Activated CD8-positive, alpha-beta memory T cell treated with anti-CD3 and anti-CD28 coated beads, Interleukin-2, amount 10 ng/mL, durations not matched to agents 7 days and 5 days (primary cell): ENCODE data around the gene EFNA5. TPM values are rescaled to one million over a fixed set of nuclear protein-coding genes. Genes with fewer than 3 reads are reported as not detected.

Experiments
- ATAC-seq: fragments of 150-1000 bp; cut with Tn5 transposase; one replicate; pipeline ENCODE4 v1.10.0; 2021; ENCODE audit warnings: moderate library complexity
- CTCF ChIA-PET: fragments of 350-600 bp; sonication (Branson Sonifier 250); formaldehyde crosslinking; loops from one replicate; lab custom pipeline; 2021; ENCODE audit warnings: antibody characterized with exemption; lab: Charles Lee
- DNase-seq: peaks from one replicate; pipeline ENCODE4 v3.0.0-alpha.2; 2020
- H3K27ac Mint-ChIP-seq: one replicate; pipeline ENCODE4 v1.8.0; 2021; ENCODE audit warnings: mild to moderate bottlenecking, mixed read lengths
- H3K27me3 Mint-ChIP-seq: one replicate; pipeline ENCODE4 v1.8.0; 2021; ENCODE audit warnings: mixed read lengths
- H3K36me3 Mint-ChIP-seq: one replicate; pipeline ENCODE4 v1.8.0; 2021; ENCODE audit warnings: mild to moderate bottlenecking, mixed read lengths
- H3K4me1 Mint-ChIP-seq: one replicate; pipeline ENCODE4 v1.8.0; 2021; ENCODE audit warnings: mixed read lengths
- H3K4me3 Mint-ChIP-seq: one replicate; pipeline ENCODE4 v1.8.0; 2021; ENCODE audit warnings: mild to moderate bottlenecking, moderate library complexity, mixed read lengths
- H3K9me3 Mint-ChIP-seq: one replicate; pipeline ENCODE4 v1.8.0; 2022; ENCODE audit warnings: low read depth, mixed read lengths
- total RNA-seq, 2 experiments: library from RNA; stranded (reverse); gene quantifications; one replicate each; pipeline ENCODE4 v1.2.3, GENCODE V29; 2021

Gene EFNA5
- total RNA-seq, 2 experiments from 2014 or later: not detected

GRCh38 chr5:107601076-107601475 is 69.7 kb downstream of the EFNA5 start:
- Mint-ChIP-seq H3K4me3 (no peak overlapping the region), H3K27me3 (peaks cover 24% of the 10 kb centered on the region), H3K4me1 (no peaks in the 10 kb centered on the region), H3K36me3 (no peaks in the 10 kb centered on the region), H3K27ac (no peak overlapping the region), H3K9me3 (no peaks in the 10 kb centered on the region)
- no peak for ATAC-seq
- CTCF ChIA-PET: no interaction called here
- no peak for DNase-seq

DNA sequence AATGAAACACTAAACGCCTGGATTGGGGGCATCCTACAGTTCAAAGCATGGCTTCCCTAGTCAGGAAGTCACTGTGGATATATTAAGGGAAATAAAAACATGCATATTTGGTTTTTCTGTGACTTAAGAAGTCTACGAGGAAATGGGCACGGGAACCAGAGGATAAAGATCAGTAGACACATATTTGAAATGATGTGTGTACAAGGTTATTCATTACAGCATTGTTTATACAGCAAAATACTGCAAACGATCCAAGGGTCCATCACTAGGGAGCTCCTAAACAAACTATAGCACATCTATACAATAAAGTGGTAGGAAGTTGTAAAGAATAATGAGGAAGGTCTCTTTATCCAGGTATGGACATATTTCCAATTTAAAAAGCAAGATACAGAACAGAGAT is 71.8 kb downstream of the EFNA5 start:
- Mint-ChIP-seq H3K4me1 (no peaks in the 10 kb centered on the region), H3K36me3 (no peaks in the 10 kb centered on the region), H3K27ac (no peak overlapping the region), H3K4me3 (no peak overlapping the region), H3K27me3 (peaks cover 20% of the 10 kb centered on the region), H3K9me3 (no peaks in the 10 kb centered on the region)
- CTCF ChIA-PET: no interaction called here
- DNase-seq (no peak), ATAC-seq (no peak)

DNA sequence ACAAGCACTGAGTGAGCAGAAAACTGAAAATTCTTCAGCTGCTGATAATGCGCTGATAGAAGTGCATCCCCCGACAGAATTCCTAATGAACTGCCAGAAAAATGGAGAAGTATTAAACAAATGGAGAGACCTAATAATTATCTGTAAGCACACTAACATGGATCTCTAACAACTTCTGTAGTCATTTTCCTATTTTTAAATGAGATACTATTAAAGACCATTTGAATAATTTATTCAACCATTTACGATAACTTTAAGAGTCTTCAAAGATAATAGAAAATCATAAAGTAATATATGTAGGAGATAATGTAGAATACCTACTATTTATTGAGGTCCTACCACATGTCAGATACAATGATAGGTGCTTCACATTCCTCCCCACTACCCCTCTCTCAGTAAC is 72.9 kb downstream of the EFNA5 start:
- DNase-seq: no peak
- Mint-ChIP-seq H3K9me3 (no peaks in the 10 kb centered on the region), H3K4me3 (no peak overlapping the region), H3K27me3 (peaks cover 18% of the 10 kb centered on the region), H3K4me1 (no peaks in the 10 kb centered on the region), H3K36me3 (no peaks in the 10 kb centered on the region), H3K27ac (no peak overlapping the region)
- CTCF ChIA-PET: no interaction called here
- no peak for ATAC-seq

- no peaks in the 10 kb centered on the region for H3K36me3 Mint-ChIP-seq
- ATAC-seq (no peak), DNase-seq (no peak)
- H3K4me1 Mint-ChIP-seq: no peaks in the 10 kb centered on the region
- no peaks in the 10 kb centered on the region for H3K9me3 Mint-ChIP-seq
- no peak overlapping the region for H3K27ac Mint-ChIP-seq
- CTCF ChIA-PET: no interaction called here
- peaks cover 18% of the 10 kb centered on the region for H3K27me3 Mint-ChIP-seq
- no peak overlapping the region for H3K4me3 Mint-ChIP-seq
These were observed 73.5 kb downstream of the EFNA5 start for GRCh38 chr5:107597247-107597646.

GRCh38 chr5:107594253-107595045 is 76.3 kb downstream of the EFNA5 start:
- no peaks in the 10 kb centered on the region for H3K9me3 Mint-ChIP-seq
- DNase-seq (no peak), ATAC-seq (no peak)
- peaks cover 13% of the 10 kb centered on the region for H3K27me3 Mint-ChIP-seq
- H3K4me3 Mint-ChIP-seq: no peak overlapping the region
- CTCF ChIA-PET: interaction anchor here (0.9 kb wide), 1 partner anchor 22 kb away, joined by 3 read pairs; no protein-coding TSS in a partner anchor
- no peaks in the 10 kb centered on the region for H3K4me1 Mint-ChIP-seq
- no peak overlapping the region for H3K27ac Mint-ChIP-seq
- H3K36me3 Mint-ChIP-seq: no peaks in the 10 kb centered on the region

GRCh38 chr5:107593009-107593408 is 77.7 kb downstream of the EFNA5 start:
- no peaks in the 10 kb centered on the region for H3K9me3 Mint-ChIP-seq
- no peak overlapping the region for H3K4me3 Mint-ChIP-seq
- ATAC-seq (no peak), DNase-seq (no peak)
- CTCF ChIA-PET: interaction anchor here (1.0 kb wide), 1 partner anchor 81 kb away, joined by 3 read pairs; no protein-coding TSS in a partner anchor
- H3K4me1 Mint-ChIP-seq: no peaks in the 10 kb centered on the region
- H3K36me3 Mint-ChIP-seq: no peaks in the 10 kb centered on the region
- H3K27me3 Mint-ChIP-seq: peaks cover 7% of the 10 kb centered on the region
- no peak overlapping the region for H3K27ac Mint-ChIP-seq

- H3K36me3 Mint-ChIP-seq: no peaks in the 10 kb centered on the region
- ATAC-seq (no peak), DNase-seq (no peak)
- CTCF ChIA-PET: interaction anchor here (1.0 kb wide), 1 partner anchor 82 kb away, joined by 3 read pairs; no protein-coding TSS in a partner anchor
- no peaks in the 10 kb centered on the region for H3K4me1 Mint-ChIP-seq
- H3K4me3 Mint-ChIP-seq: no peak overlapping the region
- H3K27me3 Mint-ChIP-seq: peaks cover 7% of the 10 kb centered on the region
- no peaks in the 10 kb centered on the region for H3K9me3 Mint-ChIP-seq
- H3K27ac Mint-ChIP-seq: no peak overlapping the region
These were observed 78.2 kb downstream of the EFNA5 start for GRCh38 chr5:107592515-107592914.

DNA sequence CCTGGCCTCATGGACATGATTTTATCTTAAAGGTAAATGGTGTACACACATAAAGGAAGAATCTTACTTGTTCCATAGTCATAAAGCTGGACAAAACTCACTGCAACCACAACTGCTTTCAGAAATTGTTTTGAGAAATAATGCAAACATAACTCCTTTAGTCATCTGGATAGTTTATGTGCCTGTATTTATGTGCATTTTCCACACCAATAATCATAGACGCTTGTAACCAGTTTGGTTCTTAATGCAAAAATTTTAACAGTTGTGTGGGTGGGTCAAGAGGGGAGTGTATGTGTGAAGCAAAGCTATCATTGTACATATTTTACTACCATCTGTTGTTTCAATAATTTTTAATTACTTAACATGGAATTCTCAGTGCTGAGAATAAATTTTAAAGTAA is 80.1 kb downstream of the EFNA5 start:
- Mint-ChIP-seq H3K4me3 (no peak overlapping the region), H3K9me3 (no peaks in the 10 kb centered on the region), H3K4me1 (no peaks in the 10 kb centered on the region), H3K36me3 (no peaks in the 10 kb centered on the region), H3K27me3 (peaks cover 7% of the 10 kb centered on the region), H3K27ac (no peak overlapping the region)
- DNase-seq (no peak), ATAC-seq (no peak)
- CTCF ChIA-PET: no interaction called here

GRCh38 chr5:107589520-107590193 is 81.1 kb downstream of the EFNA5 start:
- H3K4me3 Mint-ChIP-seq: no peak overlapping the region

GRCh38 chr5:107582625-107583024 is 88.1 kb downstream of the EFNA5 start:
- Mint-ChIP-seq H3K9me3 (no peaks in the 10 kb centered on the region), H3K27ac (no peak overlapping the region), H3K36me3 (no peaks in the 10 kb centered on the region), H3K4me3 (no peak overlapping the region), H3K4me1 (no peaks in the 10 kb centered on the region), H3K27me3 (peaks cover 25% of the 10 kb centered on the region)
- DNase-seq: no peak
- CTCF ChIA-PET: no interaction called here
- no peak for ATAC-seq

More at GRCh38 chr5:107589520-107590193, 81.1 kb downstream of the EFNA5 start:
- DNase-seq (no peak), ATAC-seq (no peak)
- H3K4me1 Mint-ChIP-seq: no peaks in the 10 kb centered on the region
- no peaks in the 10 kb centered on the region for H3K36me3 Mint-ChIP-seq
- H3K27me3 Mint-ChIP-seq: peaks cover 10% of the 10 kb centered on the region
- CTCF ChIA-PET: no interaction called here
- no peak overlapping the region for H3K27ac Mint-ChIP-seq
- no peaks in the 10 kb centered on the region for H3K9me3 Mint-ChIP-seq

DNA sequence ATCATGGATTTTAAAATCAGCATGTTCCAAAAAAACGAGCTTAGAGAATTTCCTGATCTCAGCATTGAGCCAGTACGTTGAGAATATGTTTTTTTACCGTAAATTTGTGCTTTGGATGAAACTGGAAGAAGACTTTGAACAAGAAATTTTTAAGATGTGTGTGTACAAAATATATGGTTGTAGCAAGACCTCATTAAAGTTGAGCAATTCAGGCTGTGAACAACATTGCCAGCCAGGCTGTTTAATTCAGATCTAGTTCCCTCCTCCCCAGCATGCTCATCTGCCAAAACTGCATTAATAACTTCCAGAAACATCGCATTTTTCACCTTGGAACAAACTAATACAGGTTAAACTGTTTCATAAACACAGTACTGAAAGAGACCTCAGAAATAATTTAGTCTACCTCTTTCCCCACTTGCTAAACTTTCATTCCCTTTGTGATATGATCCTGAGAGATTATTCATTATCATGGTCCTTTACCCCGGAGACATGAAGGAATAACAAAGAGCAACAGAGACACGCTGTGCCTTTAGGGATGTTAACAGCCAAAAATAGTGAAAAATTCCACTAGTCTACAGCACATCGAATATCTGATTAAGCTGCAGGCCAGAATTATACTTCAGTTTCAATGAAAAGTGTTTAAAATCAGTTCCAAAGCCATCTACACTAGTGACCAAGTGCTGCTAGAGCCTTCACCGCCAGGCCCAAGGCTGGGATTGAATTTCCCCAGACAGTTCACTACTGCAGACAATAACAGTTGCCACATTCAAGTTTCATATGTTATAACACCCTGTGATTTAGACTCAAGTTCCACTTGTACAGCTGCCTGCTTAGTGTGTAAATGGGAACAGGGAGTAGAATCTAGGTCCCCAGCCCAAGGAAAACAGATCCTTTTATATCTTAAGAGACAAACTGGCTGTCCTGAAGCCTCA is 89.6 kb downstream of the EFNA5 start:
- no peaks in the 10 kb centered on the region for H3K9me3 Mint-ChIP-seq
- peaks cover 28% of the 10 kb centered on the region for H3K27me3 Mint-ChIP-seq
- no peak overlapping the region for H3K4me3 Mint-ChIP-seq
- no peaks in the 10 kb centered on the region for H3K4me1 Mint-ChIP-seq
- DNase-seq (no peak), ATAC-seq (no peak)
- CTCF ChIA-PET: interaction anchor here (1.3 kb wide), 1 partner anchor 10 kb away, joined by 5 read pairs; no protein-coding TSS in a partner anchor
- no peak overlapping the region for H3K27ac Mint-ChIP-seq
- H3K36me3 Mint-ChIP-seq: no peaks in the 10 kb centered on the region

DNA sequence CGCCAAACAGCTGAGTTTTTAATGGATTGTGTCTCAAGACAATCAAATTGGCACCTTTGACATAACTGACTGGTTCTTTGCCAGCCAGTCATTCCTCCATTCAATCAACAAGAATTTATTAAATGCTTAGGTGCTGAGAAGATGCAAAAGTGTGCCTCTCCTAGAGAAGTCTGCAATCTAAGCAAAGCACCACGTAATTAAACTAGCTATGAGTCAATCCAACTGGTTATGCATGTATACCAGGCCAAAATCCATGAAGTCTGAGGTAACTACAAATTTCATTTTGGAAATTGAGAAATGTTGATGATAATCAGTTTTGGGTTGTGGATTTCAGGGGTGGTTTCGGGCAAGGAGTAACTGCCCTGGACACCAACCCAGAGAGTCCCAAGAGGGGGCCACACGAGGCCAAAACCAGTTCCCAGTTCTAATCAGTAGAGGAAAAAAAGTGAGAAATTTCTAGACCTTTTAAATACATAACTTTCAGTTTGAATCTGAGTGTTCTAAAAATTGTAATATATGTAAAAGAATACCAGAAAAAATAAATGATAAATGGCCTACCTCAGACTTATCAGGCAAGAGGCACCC is 92.6 kb downstream of the EFNA5 start:
- Mint-ChIP-seq H3K36me3 (no peaks in the 10 kb centered on the region), H3K9me3 (no peaks in the 10 kb centered on the region), H3K4me3 (no peak overlapping the region), H3K27me3 (peaks cover 45% of the 10 kb centered on the region), H3K4me1 (no peaks in the 10 kb centered on the region), H3K27ac (no peak overlapping the region)
- ATAC-seq (no peak), DNase-seq (no peak)
- CTCF ChIA-PET: no interaction called here
